Endothelial cell of umbilical vein (primary cell): ENCODE measurements around the gene AIMP1. TPM values are rescaled to one million over a fixed set of nuclear protein-coding genes. Genes with fewer than 3 reads are reported as not detected.

Source experiments
- BruUV-seq: library from RNA; stranded (reverse); fragments of 400-500 nt; replicated peaks from 2 replicates; lab custom pipeline; 2021; lab: Mats Ljungman, UMichigan
- CTCF ChIA-PET: fragments of 300-600, 350-600 bp; sonication (Branson Sonifier 250); formaldehyde crosslinking; loops from one replicate; lab custom pipeline; 2021; ENCODE audit warnings: antibody characterized with exemption, inconsistent platforms; lab: Charles Lee
- POLR2A ChIA-PET: fragments of 300-600, 350-600 bp; sonication (Branson Sonifier 250); formaldehyde crosslinking; loops from one replicate; lab custom pipeline; 2021; ENCODE audit warnings: antibody characterized with exemption, inconsistent platforms; lab: Charles Lee
- DNase-seq: peaks from one replicate; pipeline ENCODE4 v3.0.0-alpha.2; 2011; ENCODE audit warnings: low read depth, low spot score
- FAIRE-seq: peaks from 2 replicates; lab custom pipeline; 2011; peaks lifted over from hg19 to GRCh38; lab: Jason Lieb, UNC
- H2AFZ ChIP-seq: 2 replicates; pipeline ENCODE4 v1.6.0; 2012; ENCODE audit warnings: low read depth, low read length, control low read depth, inconsistent platforms
- H3K27ac ChIP-seq: 2 replicates; pipeline ENCODE4 v1.5.1; 2011; ENCODE audit warnings: low read depth, mild to moderate bottlenecking, control low read depth, low read length, moderate library complexity; ENCODE audit not compliant: insufficient read depth
- H3K27me3 ChIP-seq, 2 experiments: 2 replicates each; pipeline versions ENCODE4 v1.6.0 to v1.6.1; 2011; ENCODE audit warnings: low read length in 2 of 2, mixed read lengths in 1 of 2; ENCODE audit not compliant: control insufficient read depth in 2 of 2, insufficient read depth in 2 of 2
- H3K36me3 ChIP-seq, 2 experiments: 2 replicates in 1 of 2; 3 replicates in 1 of 2; pipeline ENCODE4 v1.5.1; 2011; ENCODE audit warnings: low read length in 2 of 2, mild to moderate bottlenecking in 1 of 2, moderate library complexity in 1 of 2; ENCODE audit not compliant: control insufficient read depth in 2 of 2, insufficient read depth in 2 of 2; ENCODE audit errors: extremely low read depth in 1 of 2
- H3K4me1 ChIP-seq: 3 replicates; pipeline ENCODE4 v1.5.1; 2011; ENCODE audit warnings: mild to moderate bottlenecking, low read length; ENCODE audit not compliant: control insufficient read depth, insufficient read depth; ENCODE audit errors: extremely low read depth
- H3K4me2 ChIP-seq: 2 replicates; pipeline ENCODE4 v1.6.1; 2011; ENCODE audit warnings: low read length, control low read depth, mixed read lengths; ENCODE audit not compliant: insufficient read depth
- H3K4me3 ChIP-seq, 3 experiments: fragments of 200-600 bp in 1 of 3; sonication (generic), shearing (Covaris generic) in 1 of 3; replicated peaks in 1 of 3; 2 replicates each; pipeline ENCODE4 v1.5.1; 2011 to 2016; ENCODE audit warnings: control low read depth in 3 of 3, low read length in 3 of 3, mild to moderate bottlenecking in 2 of 3, inconsistent platforms in 1 of 3, low read depth in 1 of 3, moderate library complexity in 1 of 3; ENCODE audit not compliant: insufficient read depth in 1 of 3
- H3K79me2 ChIP-seq: 2 replicates; pipeline ENCODE4 v1.6.0; 2012; ENCODE audit warnings: low read length, inconsistent platforms; ENCODE audit not compliant: control insufficient read depth, insufficient read depth
- H3K9ac ChIP-seq: replicated peaks from 2 replicates; pipeline ENCODE3; 2011; ENCODE audit warnings: low read length, control low read depth; ENCODE audit not compliant: insufficient read depth; ENCODE audit errors: extremely low read depth
- H3K9me1 ChIP-seq: replicated peaks from 3 replicates; pipeline ENCODE4 v1.6.0; 2011; ENCODE audit warnings: mild to moderate bottlenecking, low read length; ENCODE audit not compliant: control insufficient read depth, insufficient read depth; ENCODE audit errors: extremely low read depth
- H3K9me3 ChIP-seq: replicated peaks from 2 replicates; pipeline ENCODE4 v1.5.1; 2012; ENCODE audit warnings: low read length, inconsistent platforms; ENCODE audit not compliant: control insufficient read depth, insufficient read depth
- H4K20me1 ChIP-seq: replicated peaks from 2 replicates; pipeline ENCODE3; 2011; ENCODE audit warnings: mild to moderate bottlenecking, low read length; ENCODE audit not compliant: control insufficient read depth, insufficient read depth; ENCODE audit errors: extremely low read depth
- CTCF ChIP-seq, 2 donors: IDR thresholded peaks; 1 replicate in 1 of 2; 2 replicates in 1 of 2; pipeline ENCODE4 v1.5.1; 2011; ENCODE audit warnings: low read length in 2 of 2, mild to moderate bottlenecking in 2 of 2, moderate library complexity in 2 of 2, control low read depth in 1 of 2, inconsistent platforms in 1 of 2, low read depth in 1 of 2; ENCODE audit not compliant: insufficient read depth in 1 of 2; ENCODE audit errors: extremely low read depth in 1 of 2
- EZH2 ChIP-seq: IDR thresholded peaks from 2 replicates; pipeline ENCODE4 v1.6.1; 2012; ENCODE audit warnings: borderline replicate concordance, low read depth, mild to moderate bottlenecking, moderate library complexity, low read length, inconsistent platforms; ENCODE audit not compliant: severe bottlenecking
- GATA2 ChIP-seq: IDR thresholded peaks from 2 replicates; pipeline ENCODE4 v1.7.0; 2011; ENCODE audit warnings: low read depth, mild to moderate bottlenecking, moderate library complexity, mixed read lengths, low read length; ENCODE audit not compliant: insufficient read length, insufficient read depth
- JUN ChIP-seq: IDR thresholded peaks from 2 replicates; pipeline ENCODE4 v1.6.1; 2011; ENCODE audit warnings: borderline replicate concordance, low read depth; ENCODE audit not compliant: insufficient read length, insufficient read depth
- MAX ChIP-seq: IDR thresholded peaks from 2 replicates; pipeline ENCODE4 v1.6.1; 2011; ENCODE audit not compliant: insufficient read depth, insufficient read length
- MYC ChIP-seq: IDR thresholded peaks from one replicate; pipeline ENCODE4 v1.6.1; 2011; ENCODE audit warnings: mild to moderate bottlenecking, low read depth, low read length
- POLR2A ChIP-seq: IDR thresholded peaks from 2 replicates; pipeline ENCODE4 v1.6.1; 2012; ENCODE audit warnings: low read depth, mild to moderate bottlenecking, control low read depth, low read length
- POLR2AphosphoS5 ChIP-seq: IDR thresholded peaks from 2 replicates; pipeline ENCODE4 v1.6.1; 2012; ENCODE audit warnings: low read depth, mild to moderate bottlenecking, control low read depth, low read length, moderate library complexity; ENCODE audit not compliant: insufficient read depth
- dilution Hi-C: fragments of 300-500 bp; cut with MboI; formaldehyde crosslinking; loops from one replicate; pipeline ENCODE4 v1.15.0; 2019; ENCODE audit warnings: low sequenced_read_pairs; ENCODE audit not compliant: extremely low pct_ligation_motif_present
- intact Hi-C: fragments of 100-400 bp; cut with micrococcal nuclease; formaldehyde crosslinking; loops from one replicate; pipeline ENCODE4 v1.10.0; 2022
- polyA plus RNA-seq, 4 experiments: library from polyadenylated mRNA; depleted of rRNA in 3 of 4; stranded (reverse) in 3 of 4; unstranded in 1 of 4; fragments of >200 nt; gene quantifications; 2 replicates each; pipeline versions ENCODE4 v1.2.1 to v1.2.3, GENCODE V29; 2011 to 2012; ENCODE audit warnings: missing spikeins in 1 of 4
- total RNA-seq: library from RNA; stranded (reverse); gene quantifications from 2 replicates; pipeline ENCODE4 v1.2.3, GENCODE V29; 2021

The AIMP1 gene
- total and polyA plus RNA-seq, 2 donors (not counting 3 experiments of a cell fraction or from before 2014, with no cell fraction given): 6.4 to 42.4 TPM

GRCh38 chr4:106312377-106312776 lies 4.0 kb upstream of the AIMP1 start:
- Histone ChIP-seq H3K4me3 (no peak overlapping the region), H3K4me1 (peaks cover 14% of the 10 kb centered on the region), H3K9me1 (no peaks in the 10 kb centered on the region), H3K36me3 (no peaks in the 10 kb centered on the region), H3K27ac (no peak overlapping the region), H3K9ac (no peak overlapping the region), H3K9me3 (no peaks in the 10 kb centered on the region), H2AFZ (no peak overlapping the region), H3K79me2 (peaks cover 23% of the 10 kb centered on the region), H4K20me1 (no peaks in the 10 kb centered on the region), H3K27me3 (no peaks in the 10 kb centered on the region), H3K4me2 (no peak overlapping the region)
- ChIA-PET POLR2A (no interaction called here), CTCF (no interaction called here)
- DNase-seq (no peak), FAIRE-seq (no peak)
- dilution Hi-C loops: no loop called here
- no TSS peak for BruUV-seq
- intact Hi-C loops: no loop called here
- TF ChIP-seq POLR2A (no peak), JUN (no peak), MYC (no peak), GATA2 (no peak), POLR2AphosphoS5 (no peak), MAX (no peak), CTCF (IDR thresholded peaks at IDR 0.05; ENCODE audit: extremely low read depth in 1 of 2, insufficient read depth in 1 of 2, low read depth in 1 of 2, low read length in 2 of 2) (no peak), EZH2 (no peak)
